Thyroid gland (tissue), 4 donors: ENCODE data around the gene STK16. TPM values are rescaled to one million over a fixed set of nuclear protein-coding genes. Genes with fewer than 3 reads are reported as not detected.

ENCODE experiments used
- DNase-seq, 2 donors: peaks; one replicate each; pipeline ENCODE4 v3.0.0-alpha.2; 2019
- H3K27ac ChIP-seq, 3 donors: fragments of 200-600 bp; sonication (generic); 1 replicate in 2 of 3; 2 replicates in 1 of 3; pipeline ENCODE4 v1.5.1; 2016 to 2019; ENCODE audit warnings: mild to moderate bottlenecking in 1 of 3, moderate library complexity in 1 of 3
- H3K27me3 ChIP-seq: fragments of 200-600 bp; sonication (generic); one replicate; pipeline ENCODE4 v1.5.1; 2019
- H3K36me3 ChIP-seq, 2 donors: fragments of 200-600 bp; sonication (generic); one replicate each; pipeline ENCODE4 v1.5.1; 2016 to 2019
- H3K4me1 ChIP-seq, 2 donors: fragments of 200-600 bp; sonication (generic); one replicate each; pipeline ENCODE4 v1.5.1; 2017 to 2019
- H3K4me3 ChIP-seq, 3 donors: fragments of 200-600 bp; sonication (generic); replicated peaks in 1 of 3; 1 replicate in 2 of 3; 2 replicates in 1 of 3; pipeline ENCODE4 v1.5.1; 2016; ENCODE audit warnings: mild to moderate bottlenecking in 1 of 3
- H3K9me3 ChIP-seq: fragments of 200-600 bp; sonication (generic); one replicate; pipeline ENCODE4 v1.5.1; 2017
- CTCF ChIP-seq, 6 experiments: fragments of 200-600 bp in 3 of 6; fragments of 450-650 bp in 3 of 6; sonication (generic) in 3 of 6; IDR thresholded peaks; one replicate each; pipeline ENCODE4 v1.5.1; 2016 to 2019; ENCODE audit warnings: antibody characterized with exemption in 6 of 6, mild to moderate bottlenecking in 2 of 6, inconsistent platforms in 1 of 6, moderate library complexity in 1 of 6
- POLR2A ChIP-seq, 2 donors: fragments of 450-650 bp; IDR thresholded peaks; one replicate each; pipeline ENCODE4 v1.6.1; 2017; ENCODE audit warnings: antibody characterized with exemption in 2 of 2, mild to moderate bottlenecking in 2 of 2, moderate library complexity in 1 of 2
- WGBS, 2 donors: methylation state at CpG; one replicate each; pipeline ENCODE4 v1.1.5; 2017; 5-methylcytosine and 5-hydroxymethylcytosine counted together
- intact Hi-C: fragments of 100-400 bp; cut with DNase I; formaldehyde crosslinking; loops from one replicate; pipeline ENCODE4 v1.15.1; 2023
- total RNA-seq, 4 donors: library from RNA; depleted of rRNA; stranded (reverse); fragments of >200 nt; gene quantifications; one replicate each; pipeline ENCODE4 v1.2.3, GENCODE V29; 2016

STK16 gene
- total RNA-seq, 4 donors from 2014 or later, result 19.5 to 33.0 (median 24.9) TPM

- Histone ChIP-seq H3K27me3 (no peaks in the 10 kb centered on the region), H3K4me3 (no peak overlapping the region), H3K9me3 (no peaks in the 10 kb centered on the region), H3K36me3 (peaks cover 24 to 27% of the 10 kb centered on the region in 2 donors), H3K27ac (no peak overlapping the region), H3K4me1 (peaks cover 0 to 11% of the 10 kb centered on the region in 2 donors)
- WGBS, 2 donors, result 78 to 85% methylated on average over 10 of the region's 10 CpGs
- DNase-seq, result no peak
- TF ChIP-seq POLR2A (IDR thresholded peaks at IDR 0.05) (no peak), CTCF (IDR thresholded peaks at IDR 0.05) (no peak)
- intact Hi-C loops, result no loop called here
Measured at GRCh38 chr2:219287580-219288265, 42.4 kb downstream of the STK16 start.

GRCh38 chr2:219289195-219289536 is 43.9 kb downstream of the STK16 start:
- Histone ChIP-seq H3K4me3 (no peak overlapping the region), H3K9me3 (no peaks in the 10 kb centered on the region), H3K27me3 (no peaks in the 10 kb centered on the region), H3K4me1 (peaks cover 0 to 12% of the 10 kb centered on the region in 2 donors), H3K27ac (peak overlapping the region in 2 of 3 donors; percentile 65 to 70), H3K36me3 (peaks cover 11 to 15% of the 10 kb centered on the region in 2 donors)
- intact Hi-C loops, result no loop called here
- WGBS, 2 donors, result 69 to 88% methylated on average over 3 to 6 of the region's 6 CpGs
- TF ChIP-seq CTCF (IDR thresholded peaks at IDR 0.05) (no peak), POLR2A (IDR thresholded peaks at IDR 0.05) (no peak)
- DNase-seq, result no peak

GRCh38 chr2:219289537-219290361 is 44.5 kb downstream of the STK16 start:
- H3K27me3 ChIP-seq, result no peaks in the 10 kb centered on the region
- peaks cover 5 to 9% of the 10 kb centered on the region in 2 donors for H3K36me3 ChIP-seq
- H3K4me3 ChIP-seq, result no peak overlapping the region
- peak; percentile 79 to 81 for DNase-seq
- intact Hi-C loops, result no loop called here
- TF ChIP-seq POLR2A (IDR thresholded peaks at IDR 0.05) (no peak), CTCF (IDR thresholded peaks at IDR 0.05) (no peak)
- H3K9me3 ChIP-seq, result no peaks in the 10 kb centered on the region
- WGBS, 2 donors, result 28 to 38% methylated on average over 11 to 16 of the region's 16 CpGs
- H3K27ac ChIP-seq, result peak overlapping the region in 2 of 3 donors; percentile 65 to 70
- H3K4me1 ChIP-seq, result peaks cover 0 to 16% of the 10 kb centered on the region in 2 donors

GRCh38 chr2:219290381-219291171 is 45.3 kb downstream of the STK16 start:
- WGBS, 2 donors, result 87 to 89% methylated on average over 16 of the region's 16 CpGs
- H3K4me1 ChIP-seq, result peaks cover 4 to 21% of the 10 kb centered on the region in 2 donors
- no peaks in the 10 kb centered on the region for H3K27me3 ChIP-seq
- no peak overlapping the region for H3K4me3 ChIP-seq
- intact Hi-C loops, result no loop called here
- H3K9me3 ChIP-seq, result no peaks in the 10 kb centered on the region
- DNase-seq, result no peak
- no peak overlapping the region for H3K27ac ChIP-seq
- no peak for TF ChIP-seq CTCF (IDR thresholded peaks at IDR 0.05)
- no peak for TF ChIP-seq POLR2A (IDR thresholded peaks at IDR 0.05)
- peaks cover 0 to under 1% of the 10 kb centered on the region in 2 donors for H3K36me3 ChIP-seq
